ENCODE measurements around the gene F3.
"Not testable (repeated sequence)": the region's sequence is repeated elsewhere in the genome, so short reads cannot be mapped to it uniquely, and the experiment has no call there.

The F3 gene

DNA sequence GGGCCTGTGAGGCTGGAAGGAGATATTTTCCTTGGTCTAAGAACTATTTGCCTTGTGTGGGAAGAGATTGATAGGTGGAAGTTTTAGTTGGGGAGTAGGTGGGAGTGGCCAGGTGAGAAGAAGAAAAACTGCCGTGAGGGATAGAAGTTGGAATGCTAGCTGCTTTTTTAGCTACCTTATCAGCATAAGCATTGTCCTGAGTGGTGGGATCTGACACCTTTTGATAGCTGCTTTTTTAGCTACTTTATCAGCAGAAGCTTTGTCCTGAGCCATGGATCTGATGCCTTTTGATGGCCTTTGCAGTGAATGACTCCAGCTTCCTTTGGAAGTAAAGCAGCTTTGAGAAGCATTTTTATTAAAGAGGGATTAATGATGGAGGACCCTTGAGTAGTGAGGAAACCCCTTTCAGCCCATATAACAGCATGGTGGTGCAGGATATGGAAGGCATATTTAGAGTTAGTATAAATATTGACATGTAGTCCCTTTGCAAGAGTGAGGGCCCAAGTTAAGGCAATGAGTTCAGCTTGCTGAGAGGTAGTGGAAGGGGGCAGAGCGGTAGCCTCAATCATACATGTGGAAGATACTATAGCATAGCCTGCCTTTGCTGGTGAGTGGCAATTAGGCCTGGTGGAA, 26.5 kb upstream of the F3 start:
- H3K27ac ChIP-seq (ENCODE audit: low read length); H3K36me3 ChIP-seq (ENCODE audit: insufficient read depth, low read depth, low read length); H3K9ac ChIP-seq (ENCODE audit: low read depth, low read length): not testable (repeated sequence)

DNA sequence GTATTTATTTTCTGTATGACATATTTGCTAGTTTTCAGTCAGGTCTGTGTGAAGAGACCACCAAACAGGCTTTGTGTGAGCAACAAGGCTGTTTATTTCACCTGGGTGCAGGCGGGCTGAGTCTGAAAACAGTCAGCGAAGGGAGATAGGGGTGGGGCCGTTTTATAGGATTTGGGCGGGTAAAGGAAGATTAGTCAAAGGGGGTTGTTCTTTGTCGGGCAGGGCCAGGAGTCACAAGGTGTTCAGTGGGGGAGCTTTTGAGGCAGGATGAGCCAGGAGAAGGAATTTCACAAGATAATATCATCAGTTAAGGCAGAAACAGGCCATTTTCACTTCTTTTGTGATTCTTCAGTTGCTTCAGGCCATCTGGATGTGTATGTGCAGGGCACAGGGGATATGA, 24.9 kb upstream of the F3 start:
- not testable (repeated sequence) for H3K36me3 ChIP-seq (ENCODE audit: insufficient read depth, low read depth, low read length); H3K27me3 ChIP-seq (ENCODE audit: insufficient read depth, low read length); H3K9me3 ChIP-seq (ENCODE audit: insufficient read depth, low read depth, low read length); H3K4me3 ChIP-seq (ENCODE audit: low read length); H3K9ac ChIP-seq (ENCODE audit: low read depth, low read length); H3K27ac ChIP-seq (ENCODE audit: low read length); H3K4me1 ChIP-seq (ENCODE audit: insufficient read depth, low read length)

More for the DNA sequence above, 26.5 kb upstream of the F3 start:
- not testable (repeated sequence) for H3K9me3 ChIP-seq (ENCODE audit: insufficient read depth, low read depth, low read length); H3K27me3 ChIP-seq (ENCODE audit: insufficient read depth, low read length); H3K4me1 ChIP-seq (ENCODE audit: insufficient read depth, low read length); H3K4me3 ChIP-seq (ENCODE audit: low read length)

DNA sequence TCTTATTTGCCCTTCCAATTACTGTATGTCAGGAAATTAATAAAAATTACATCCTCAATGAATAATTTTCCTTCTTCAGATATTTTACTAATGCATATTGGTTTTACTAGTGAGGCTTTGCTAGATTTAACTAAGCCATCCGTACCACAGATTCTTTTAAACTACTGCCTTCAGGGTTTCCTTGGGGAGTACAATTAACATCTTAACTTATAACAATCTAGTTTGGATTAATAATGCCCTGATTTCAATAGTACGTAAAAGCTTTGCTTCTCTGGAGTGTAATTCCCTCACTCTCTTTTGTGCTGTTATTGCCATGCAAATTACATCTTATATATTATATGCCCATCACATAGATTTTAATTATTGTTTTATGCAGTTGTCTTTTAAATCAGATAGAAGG, 24.3 kb upstream of the F3 start:
- no peak overlapping the region for H3K4me3 ChIP-seq (ENCODE audit: low read length)
- H3K9me3 ChIP-seq (ENCODE audit: insufficient read depth, low read depth, low read length), result no peaks in the 10 kb centered on the region; the same call in 1 of the 2 replicates
- H3K27ac ChIP-seq (ENCODE audit: low read length), result no peak overlapping the region
- H3K27me3 ChIP-seq (ENCODE audit: insufficient read depth, low read length), result no peaks in the 10 kb centered on the region
- H3K36me3 ChIP-seq (ENCODE audit: insufficient read depth, low read depth, low read length), result no peaks in the 10 kb centered on the region
- H3K9ac ChIP-seq (ENCODE audit: low read depth, low read length), result no peak overlapping the region
- H3K4me1 ChIP-seq (ENCODE audit: insufficient read depth, low read length), result no peaks in the 10 kb centered on the region

DNA sequence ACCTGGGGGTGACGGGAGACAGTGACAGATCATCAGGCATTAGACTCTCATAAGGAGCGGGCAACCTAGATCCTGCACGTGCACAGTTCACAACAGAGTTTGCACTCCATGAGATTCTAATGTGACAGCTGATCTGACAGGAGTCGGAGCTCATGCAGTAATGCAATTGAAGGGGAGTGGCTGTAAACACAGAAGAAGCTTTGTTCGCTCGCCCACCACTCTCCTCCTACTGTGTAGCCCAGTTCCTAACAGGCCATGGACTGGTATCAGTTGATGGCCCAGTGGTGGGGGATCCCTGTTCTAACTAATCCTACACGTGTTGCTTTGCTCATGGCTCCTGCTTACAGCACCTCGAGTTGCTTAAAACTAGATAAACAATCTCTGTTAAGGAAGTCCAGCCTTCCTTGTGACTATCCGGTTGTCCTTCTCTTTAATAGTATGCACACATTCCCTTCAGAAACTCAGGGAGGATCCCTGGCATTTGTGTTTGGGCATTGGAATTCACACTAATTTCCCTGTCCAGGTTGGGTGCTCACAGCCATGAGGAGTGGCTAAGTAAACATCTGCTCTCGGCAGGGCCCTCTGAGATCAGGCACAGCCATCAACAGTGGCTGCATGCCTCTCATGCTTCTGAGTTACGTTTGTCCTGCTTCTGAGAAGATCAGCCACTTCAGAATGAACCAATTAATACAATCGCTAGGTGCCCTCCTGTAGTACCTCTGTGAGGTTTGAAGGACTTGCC, 21.1 kb upstream of the F3 start:
- Histone ChIP-seq H3K4me3 (ENCODE audit: low read length) (no peak overlapping the region; the same call in 1 of the 2 replicates), H3K27me3 (ENCODE audit: insufficient read depth, low read length) (no peaks in the 10 kb centered on the region), H3K4me1 (ENCODE audit: insufficient read depth, low read length) (no peaks in the 10 kb centered on the region), H3K27ac (ENCODE audit: low read length) (no peak overlapping the region), H3K9me3 (ENCODE audit: insufficient read depth, low read depth, low read length) (no peaks in the 10 kb centered on the region; the same call in 1 of the 2 replicates), H3K36me3 (ENCODE audit: insufficient read depth, low read depth, low read length) (no peaks in the 10 kb centered on the region), H3K9ac (ENCODE audit: low read depth, low read length) (no peak overlapping the region)

DNA sequence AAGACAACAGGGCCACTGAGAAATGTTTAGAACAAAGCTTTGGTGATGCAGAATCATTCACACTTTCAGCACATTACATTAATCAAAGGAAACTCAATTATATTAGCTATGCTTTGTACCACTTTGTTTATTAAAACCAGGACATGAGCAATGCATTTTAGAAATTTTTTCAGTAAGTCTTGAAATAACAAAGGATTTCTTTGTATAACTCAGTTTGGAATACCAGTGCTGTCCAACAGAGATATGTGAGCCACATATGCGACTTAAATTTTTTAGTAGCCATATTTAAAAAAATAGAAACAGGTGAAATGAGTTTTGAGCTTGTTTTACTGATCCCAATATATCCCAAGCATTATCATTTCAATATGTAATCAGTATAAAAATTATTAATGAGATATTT, 18.8 kb upstream of the F3 start:
- Histone ChIP-seq H3K36me3 (ENCODE audit: insufficient read depth, low read depth, low read length) (no peaks in the 10 kb centered on the region), H3K27me3 (ENCODE audit: insufficient read depth, low read length) (no peaks in the 10 kb centered on the region), H3K9me3 (ENCODE audit: insufficient read depth, low read depth, low read length) (no peaks in the 10 kb centered on the region; the same call in 1 of the 2 replicates), H3K4me3 (ENCODE audit: low read length) (no peak overlapping the region), H3K27ac (ENCODE audit: low read length) (no peak overlapping the region), H3K4me1 (ENCODE audit: insufficient read depth, low read length) (no peaks in the 10 kb centered on the region), H3K9ac (ENCODE audit: low read depth, low read length) (no peak overlapping the region)

DNA sequence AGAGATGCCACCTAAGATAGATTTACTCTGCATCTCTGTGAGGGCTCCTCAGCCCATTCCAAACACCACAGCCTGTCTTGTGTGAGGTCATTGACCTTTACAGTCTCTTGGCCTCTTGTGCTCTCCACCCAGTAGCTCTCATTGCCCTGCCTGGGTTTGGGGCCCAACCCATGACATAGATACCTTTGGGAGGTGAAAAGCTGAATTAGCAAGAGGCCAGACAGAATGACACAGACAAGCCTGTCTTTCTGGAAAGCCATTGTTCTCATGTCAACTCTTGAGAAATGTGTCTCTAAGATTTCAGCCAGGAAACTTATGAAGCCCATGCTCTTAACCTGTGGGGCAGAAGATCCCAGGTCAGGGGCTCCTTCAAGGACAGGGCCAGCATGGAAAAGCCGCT, 18.4 kb upstream of the F3 start:
- Histone ChIP-seq H3K9me3 (ENCODE audit: insufficient read depth, low read depth, low read length) (no peaks in the 10 kb centered on the region; the same call in 1 of the 2 replicates), H3K36me3 (ENCODE audit: insufficient read depth, low read depth, low read length) (no peaks in the 10 kb centered on the region), H3K9ac (ENCODE audit: low read depth, low read length) (no peak overlapping the region), H3K4me1 (ENCODE audit: insufficient read depth, low read length) (no peaks in the 10 kb centered on the region), H3K27me3 (ENCODE audit: insufficient read depth, low read length) (no peaks in the 10 kb centered on the region), H3K27ac (ENCODE audit: low read length) (no peak overlapping the region), H3K4me3 (ENCODE audit: low read length) (no peak overlapping the region)

DNA sequence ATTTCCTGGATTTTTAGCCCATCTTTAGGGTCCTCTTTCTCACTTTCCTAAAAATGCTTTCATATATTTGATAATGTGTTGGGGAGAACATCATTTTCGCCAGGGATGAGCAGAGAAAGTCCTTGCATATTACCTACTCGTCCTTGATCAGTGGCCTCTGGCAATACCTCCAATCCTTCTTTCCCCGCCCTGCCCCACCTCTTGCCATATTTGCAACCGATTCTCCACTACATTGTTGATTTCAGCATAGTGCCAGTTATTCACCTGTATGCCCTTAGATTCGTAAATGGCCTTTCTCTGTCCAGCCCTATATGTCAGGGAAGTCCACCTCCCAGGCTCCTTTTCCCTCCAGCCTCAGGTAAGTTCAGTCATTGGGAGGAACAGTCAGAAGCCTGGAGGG, 13.5 kb upstream of the F3 start:
- no peak overlapping the region for H3K27ac ChIP-seq (ENCODE audit: low read length)

DNA sequence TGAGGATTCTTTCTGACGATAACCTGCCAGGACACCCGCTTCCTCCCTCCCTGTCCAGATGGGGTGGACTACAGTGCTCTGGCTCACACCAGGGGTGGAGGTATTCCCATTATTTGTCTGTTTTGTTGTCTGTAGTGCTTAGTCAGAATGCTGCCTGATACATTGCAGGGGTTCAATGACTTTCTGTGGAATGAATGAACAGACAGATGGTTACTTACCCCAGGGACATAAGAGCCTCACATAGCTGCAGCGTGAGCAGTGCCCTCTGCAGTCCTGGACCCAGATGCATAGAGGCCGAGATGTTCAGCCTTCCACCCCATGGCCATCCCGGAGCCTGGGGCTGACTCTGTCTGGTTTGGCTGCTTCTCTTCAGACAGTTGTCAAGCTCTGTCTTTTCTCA, 13.0 kb upstream of the F3 start:
- Histone ChIP-seq H3K36me3 (ENCODE audit: insufficient read depth, low read depth, low read length) (no peaks in the 10 kb centered on the region), H3K27me3 (ENCODE audit: insufficient read depth, low read length) (no peaks in the 10 kb centered on the region), H3K4me1 (ENCODE audit: insufficient read depth, low read length) (peaks cover 36% of the 10 kb centered on the region)

More for the DNA sequence above, 13.5 kb upstream of the F3 start:
- Histone ChIP-seq H3K9me3 (ENCODE audit: insufficient read depth, low read depth, low read length) (no peaks in the 10 kb centered on the region), H3K4me1 (ENCODE audit: insufficient read depth, low read length) (peaks cover 36% of the 10 kb centered on the region), H3K27me3 (ENCODE audit: insufficient read depth, low read length) (no peaks in the 10 kb centered on the region), H3K4me3 (ENCODE audit: low read length) (no peak overlapping the region), H3K9ac (ENCODE audit: low read depth, low read length) (no peak overlapping the region), H3K36me3 (ENCODE audit: insufficient read depth, low read depth, low read length) (no peaks in the 10 kb centered on the region)

DNA sequence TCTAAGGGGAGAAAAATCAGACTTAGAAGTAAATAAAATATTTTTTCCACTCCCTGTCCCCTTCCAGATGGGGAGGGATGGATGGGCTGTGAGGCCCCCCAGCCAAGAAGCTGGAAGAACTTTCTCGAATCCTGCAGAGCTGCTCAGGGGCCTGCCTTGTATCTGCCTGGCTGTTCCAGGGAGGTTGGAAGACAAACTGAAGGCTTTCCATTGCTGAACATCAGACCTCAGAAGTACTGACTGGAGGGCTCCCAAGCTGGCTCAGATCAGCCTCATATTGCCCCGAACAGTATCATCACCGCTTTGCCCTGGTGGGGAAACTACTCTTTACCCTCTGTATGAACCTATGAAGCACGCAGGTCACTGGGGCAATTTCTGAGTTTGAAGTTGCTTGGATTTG, 12.4 kb upstream of the F3 start:
- Histone ChIP-seq H3K9me3 (ENCODE audit: insufficient read depth, low read depth, low read length) (no peaks in the 10 kb centered on the region), H3K36me3 (ENCODE audit: insufficient read depth, low read depth, low read length) (no peaks in the 10 kb centered on the region), H3K27ac (ENCODE audit: low read length) (no peak overlapping the region), H3K4me3 (ENCODE audit: low read length) (0 out of 2 replicates have a peak overlapping the region, but pooled peaks have one; percentile 12), H3K27me3 (ENCODE audit: insufficient read depth, low read length) (no peaks in the 10 kb centered on the region), H3K4me1 (ENCODE audit: insufficient read depth, low read length) (peaks cover 36% of the 10 kb centered on the region), H3K9ac (ENCODE audit: low read depth, low read length) (no peak overlapping the region)

More for the DNA sequence above, 13.0 kb upstream of the F3 start:
- no peak overlapping the region for H3K9ac ChIP-seq (ENCODE audit: low read depth, low read length)
- no peak overlapping the region for H3K4me3 ChIP-seq (ENCODE audit: low read length)
- H3K9me3 ChIP-seq (ENCODE audit: insufficient read depth, low read depth, low read length), result no peaks in the 10 kb centered on the region
- H3K27ac ChIP-seq (ENCODE audit: low read length), result no peak overlapping the region

DNA sequence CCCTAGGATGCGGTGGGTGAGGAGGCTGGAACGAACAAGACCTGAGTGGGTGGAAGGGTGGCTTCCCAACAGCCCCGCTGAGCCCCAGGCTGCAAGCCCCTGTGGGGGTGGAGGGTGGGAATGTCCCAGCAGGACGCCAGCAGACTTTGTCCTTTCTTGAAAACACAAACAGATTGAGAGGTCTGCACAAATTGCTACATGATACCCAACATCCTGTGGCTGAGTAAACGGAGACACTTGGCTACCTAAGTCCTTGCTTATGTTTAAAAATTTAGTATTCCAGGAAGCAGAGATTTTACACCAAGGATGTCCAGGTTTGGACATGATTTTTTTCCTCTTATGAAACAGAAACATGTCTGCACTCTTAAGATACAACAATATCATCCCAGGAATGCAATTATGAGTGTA, 11.8 kb upstream of the F3 start:
- no peaks in the 10 kb centered on the region for H3K36me3 ChIP-seq (ENCODE audit: insufficient read depth, low read depth, low read length)
- no peak overlapping the region for H3K9ac ChIP-seq (ENCODE audit: low read depth, low read length)
- H3K9me3 ChIP-seq (ENCODE audit: insufficient read depth, low read depth, low read length), result no peaks in the 10 kb centered on the region
- peaks cover 36% of the 10 kb centered on the region for H3K4me1 ChIP-seq (ENCODE audit: insufficient read depth, low read length)
- no peaks in the 10 kb centered on the region for H3K27me3 ChIP-seq (ENCODE audit: insufficient read depth, low read length)
- no peak overlapping the region for H3K27ac ChIP-seq (ENCODE audit: low read length)
- H3K4me3 ChIP-seq (ENCODE audit: low read length), result 0 out of 2 replicates have a peak overlapping the region, but pooled peaks have one; percentile 12

DNA sequence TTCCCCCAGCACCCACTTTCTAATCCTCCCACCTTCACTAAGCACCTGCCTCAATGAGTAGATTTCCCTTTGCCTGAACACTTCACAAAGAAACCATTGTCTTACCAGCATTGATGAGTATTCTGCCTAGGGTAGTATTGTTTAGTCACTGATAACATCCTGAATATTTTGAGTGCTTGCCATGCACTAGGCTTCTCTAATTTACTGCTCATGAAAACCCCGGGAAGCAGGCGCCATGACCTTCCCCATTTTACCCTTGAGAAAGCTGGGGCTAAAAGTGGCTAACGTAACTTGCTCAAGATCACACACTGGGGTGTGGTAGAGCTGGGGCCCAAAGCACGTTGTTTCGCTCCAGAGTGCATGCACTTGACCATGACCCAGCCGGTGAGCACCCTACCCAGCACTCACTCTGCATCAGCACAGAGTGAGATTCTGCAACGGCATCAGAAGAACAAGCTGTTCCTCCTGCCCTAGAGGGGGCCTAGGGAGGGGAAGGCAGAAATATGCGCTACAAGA, 10.6 kb upstream of the F3 start:
- Histone ChIP-seq H3K36me3 (ENCODE audit: insufficient read depth, low read depth, low read length) (no peaks in the 10 kb centered on the region), H3K27ac (ENCODE audit: low read length) (no peak overlapping the region), H3K27me3 (ENCODE audit: insufficient read depth, low read length) (no peaks in the 10 kb centered on the region), H3K9me3 (ENCODE audit: insufficient read depth, low read depth, low read length) (no peaks in the 10 kb centered on the region), H3K4me1 (ENCODE audit: insufficient read depth, low read length) (peaks cover 36% of the 10 kb centered on the region), H3K4me3 (ENCODE audit: low read length) (no peak overlapping the region), H3K9ac (ENCODE audit: low read depth, low read length) (no peak overlapping the region)

DNA sequence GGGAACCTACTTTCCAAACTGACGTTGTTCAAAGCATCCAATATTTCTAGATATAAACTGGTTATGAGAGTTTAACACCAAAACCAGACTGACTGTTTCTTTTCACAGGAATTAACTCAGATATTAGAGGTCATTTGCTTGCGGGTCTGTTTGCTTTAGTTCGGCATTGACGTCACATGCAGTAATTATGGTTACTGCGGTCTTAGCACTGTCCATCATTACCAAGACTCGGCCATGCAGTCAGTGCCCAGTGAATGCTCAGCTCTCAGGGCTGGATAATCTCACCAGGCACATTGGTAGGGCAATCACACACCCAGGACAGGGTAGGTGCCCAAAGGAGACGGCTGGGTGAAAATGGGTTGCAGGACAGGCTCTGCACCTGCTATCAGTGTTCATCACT, 9.9 kb upstream of the F3 start:
- H3K9ac ChIP-seq (ENCODE audit: low read depth, low read length), result no peak overlapping the region
- no peaks in the 10 kb centered on the region for H3K9me3 ChIP-seq (ENCODE audit: insufficient read depth, low read depth, low read length)
- no peaks in the 10 kb centered on the region for H3K27me3 ChIP-seq (ENCODE audit: insufficient read depth, low read length)
- H3K4me1 ChIP-seq (ENCODE audit: insufficient read depth, low read length), result peaks cover 36% of the 10 kb centered on the region
- H3K27ac ChIP-seq (ENCODE audit: low read length), result no peak overlapping the region
- H3K36me3 ChIP-seq (ENCODE audit: insufficient read depth, low read depth, low read length), result no peaks in the 10 kb centered on the region
- H3K4me3 ChIP-seq (ENCODE audit: low read length), result no peak overlapping the region

Data from iPS-20b (cell line).